ELF-1 (cell line): ENCODE measurements around the gene PTCD2.
A peak's percentile ranks its signal among the peaks of the same experiment; 100 is the strongest.
"Not testable (repeated sequence)": the region's sequence is repeated elsewhere in the genome, so short reads cannot be mapped to it uniquely, and the experiment has no call there.

Experiments used
- DNase-seq: peaks from one replicate; pipeline ENCODE4 v3.0.0-alpha.2; 2016; ENCODE audit warnings: low read depth, low spot score

The PTCD2 gene

GRCh38 chr5:72379936-72380335 lies 59.8 kb downstream of the PTCD2 start:
- no peak for DNase-seq

- no peak for DNase-seq
These were observed 60.5 kb downstream of the PTCD2 start for GRCh38 chr5:72380492-72381274.

GRCh38 chr5:72383280-72383679 lies 63.1 kb downstream of the PTCD2 start:
- DNase-seq = peak; percentile 41

- DNase-seq = no peak
These were observed 63.6 kb downstream of the PTCD2 start for GRCh38 chr5:72383726-72384125.

GRCh38 chr5:72386639-72387038 lies 66.5 kb downstream of the PTCD2 start:
- no peak for DNase-seq

- DNase-seq = no peak
These were observed 67.8 kb downstream of the PTCD2 start for GRCh38 chr5:72387985-72388384.

GRCh38 chr5:72388646-72389045 lies 68.5 kb downstream of the PTCD2 start:
- DNase-seq = no peak

GRCh38 chr5:72390836-72391235 lies 70.7 kb downstream of the PTCD2 start:
- no peak for DNase-seq

- no peak for DNase-seq
These were observed 72.2 kb downstream of the PTCD2 start for GRCh38 chr5:72392326-72392733.

- DNase-seq = no peak
These were observed 72.9 kb downstream of the PTCD2 start for GRCh38 chr5:72393052-72393451.

- no peak for DNase-seq
These were observed 74.5 kb downstream of the PTCD2 start for GRCh38 chr5:72394688-72395087.

- no peak for DNase-seq
These were observed 77.7 kb downstream of the PTCD2 start for GRCh38 chr5:72397836-72398235.

GRCh38 chr5:72400950-72401349 lies 80.8 kb downstream of the PTCD2 start:
- DNase-seq = no peak

GRCh38 chr5:72402381-72402890 lies 82.3 kb downstream of the PTCD2 start:
- no peak for DNase-seq

GRCh38 chr5:72402959-72403628 lies 82.9 kb downstream of the PTCD2 start:
- DNase-seq = peak; percentile 14

GRCh38 chr5:72404771-72405170 lies 84.6 kb downstream of the PTCD2 start:
- not testable (repeated sequence) for DNase-seq

GRCh38 chr5:72407078-72407477 lies 86.9 kb downstream of the PTCD2 start:
- no peak for DNase-seq

- DNase-seq = no peak
These were observed 87.4 kb downstream of the PTCD2 start for GRCh38 chr5:72407541-72407940.

- no peak for DNase-seq
These were observed 88.0 kb downstream of the PTCD2 start for GRCh38 chr5:72408127-72408526.

GRCh38 chr5:72408603-72409002 lies 88.4 kb downstream of the PTCD2 start:
- DNase-seq = no peak

GRCh38 chr5:72410688-72411295 lies 90.6 kb downstream of the PTCD2 start:
- no peak for DNase-seq

- DNase-seq = no peak
These were observed 92.3 kb downstream of the PTCD2 start for GRCh38 chr5:72412283-72413055.
